Cerebellar nuclear complex (tissue), 1 donor: Measurements from ENCODE around the gene EFNA2.
A peak's percentile ranks its signal among the peaks of the same experiment; 100 is the strongest.

Experiments used
- DNase-seq, 2 experiments: peaks; one replicate each; lab custom pipeline; 2025; lab: John Stamatoyannopoulos, UW

Gene EFNA2

GRCh38 chr19:1260749-1261537 lies 24.7 kb upstream of the EFNA2 start:
- DNase-seq: peak in 1 of 2 experiments; percentile 79

DNA sequence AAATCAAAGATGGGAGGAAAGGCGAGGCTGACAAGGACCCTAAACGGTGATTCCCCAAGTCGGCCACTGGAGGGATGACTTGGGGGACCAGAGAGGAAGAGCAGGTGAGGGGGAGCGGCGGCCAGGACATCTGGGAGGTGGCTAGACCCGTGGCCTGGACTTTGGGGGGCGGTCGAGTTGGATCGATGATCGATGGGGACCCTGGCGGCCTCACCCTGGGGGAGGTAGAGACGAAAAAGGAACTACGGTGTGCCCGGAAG lies 24.2 kb upstream of the EFNA2 start:
- DNase-seq: no peak

- peak in 1 of 2 experiments; percentile 19 for DNase-seq
These were observed 23.7 kb upstream of the EFNA2 start for GRCh38 chr19:1261798-1262622.

DNA sequence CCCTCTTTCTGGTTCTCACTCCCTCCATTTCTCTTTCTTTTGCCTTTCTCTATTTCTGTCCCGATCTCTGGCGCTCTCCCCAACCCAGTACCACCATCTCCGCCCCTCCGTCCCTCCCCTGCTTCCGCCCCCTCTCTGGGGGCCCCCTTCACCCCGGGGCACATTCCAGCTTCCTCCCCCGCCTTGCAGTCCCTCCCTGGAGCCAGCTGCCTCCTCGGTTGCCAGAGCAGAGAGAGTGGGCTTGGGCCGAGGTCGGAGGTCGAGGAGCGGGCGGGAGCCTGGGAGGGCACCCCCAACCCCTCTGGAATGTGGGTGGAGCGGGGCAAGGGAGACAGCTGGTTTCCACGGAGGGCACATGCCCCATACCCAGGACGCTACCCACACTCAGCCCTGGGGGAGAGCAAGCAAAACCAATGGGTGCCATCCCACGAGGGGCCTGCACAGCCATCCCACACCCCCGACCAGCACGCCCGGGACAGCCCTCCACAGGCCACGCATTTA lies 23.0 kb upstream of the EFNA2 start:
- no peak for DNase-seq

GRCh38 chr19:1263188-1263587 lies 22.5 kb upstream of the EFNA2 start:
- no peak for DNase-seq

- DNase-seq: no peak
These were observed 20.7 kb upstream of the EFNA2 start for GRCh38 chr19:1264801-1265614.

DNA sequence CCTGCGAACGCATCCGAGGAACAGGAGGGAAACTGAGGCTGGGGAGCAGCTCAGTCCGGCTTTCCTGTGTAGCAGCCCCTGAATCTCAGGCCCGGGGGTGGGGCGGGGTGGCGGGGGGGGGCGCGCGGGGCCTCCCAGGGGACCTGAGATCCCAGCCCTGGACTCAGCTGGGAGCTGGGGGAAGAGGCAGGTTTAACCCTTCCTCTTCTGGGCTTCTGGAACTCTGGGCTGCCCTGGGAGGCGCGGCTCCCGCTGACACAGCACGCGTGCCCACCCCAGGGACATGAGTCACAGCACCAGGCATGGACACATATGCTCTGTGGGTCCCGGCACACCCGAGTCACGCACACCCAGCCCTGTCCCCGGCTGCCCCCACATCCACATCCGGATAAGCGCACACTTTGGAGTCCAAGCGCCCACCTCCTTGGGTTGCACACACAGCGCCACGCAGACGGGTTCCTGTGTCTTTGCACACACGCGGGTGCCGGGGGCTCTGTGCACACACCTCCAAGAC lies 20.0 kb upstream of the EFNA2 start:
- DNase-seq: no peak

GRCh38 chr19:1266129-1266915 lies 19.4 kb upstream of the EFNA2 start:
- DNase-seq: peak in 1 of 2 experiments; percentile 75

DNA sequence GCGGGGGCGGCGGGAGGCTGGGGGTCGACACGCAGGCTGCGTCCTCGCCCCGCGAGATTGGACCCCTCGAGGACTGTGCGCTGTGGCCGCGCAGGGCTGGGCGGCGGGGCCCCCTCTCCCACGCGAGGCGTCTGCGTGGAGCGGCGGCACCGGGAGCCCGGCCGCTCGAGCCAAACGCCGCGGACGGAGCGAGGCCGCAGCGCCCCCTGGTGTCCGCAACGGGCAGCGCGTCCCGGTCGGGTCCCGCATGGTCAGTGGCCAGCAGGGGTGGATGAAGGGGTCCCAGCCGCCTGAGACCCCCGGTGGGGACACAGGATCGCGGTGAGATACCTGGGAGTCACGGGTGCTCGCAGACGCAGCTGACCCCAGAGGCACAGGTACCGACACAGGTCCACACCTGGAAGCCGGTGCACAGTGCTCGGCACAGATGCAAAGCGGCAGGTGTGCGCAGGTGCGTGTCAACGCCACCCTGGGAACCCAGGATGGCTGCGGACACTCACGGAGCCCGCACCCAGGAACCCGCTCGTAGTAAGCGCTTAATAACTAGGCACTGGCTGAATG lies 18.7 kb upstream of the EFNA2 start:
- no peak for DNase-seq

GRCh38 chr19:1267477-1268225 lies 18.0 kb upstream of the EFNA2 start:
- DNase-seq: no peak

- no peak for DNase-seq
These were observed 17.2 kb upstream of the EFNA2 start for GRCh38 chr19:1268226-1269064.

GRCh38 chr19:1269065-1269477 lies 16.6 kb upstream of the EFNA2 start, which contains the start of gene CIRBP:
Gene CIRBP, plus strand, starts transcription at chr19:1269332. Its CDS starts 1,602 bp downstream, at chr19:1270934.
- DNase-seq: peak; percentile 96 to 97

- DNase-seq: peak in 1 of 2 experiments; percentile 52
These were observed 16.0 kb upstream of the EFNA2 start for GRCh38 chr19:1269478-1270212.

GRCh38 chr19:1270213-1270853 lies 15.3 kb upstream of the EFNA2 start:
- no peak for DNase-seq

- no peak for DNase-seq
These were observed 14.7 kb upstream of the EFNA2 start for GRCh38 chr19:1270854-1271527.

- no peak for DNase-seq
These were observed 13.9 kb upstream of the EFNA2 start for GRCh38 chr19:1271528-1272422.
